Measurements from ENCODE around the gene USH2A. TPM values are rescaled to one million over a fixed set of nuclear protein-coding genes. Genes with fewer than 3 reads are reported as not detected.

The USH2A gene
- polyA plus RNA-seq, 1 of the 3 experiments (the other 2 are of a cell fraction), result under 0.01 TPM

GRCh38 chr1:216212826-216213225, 210.4 kb downstream of the USH2A start:
- H3K36me3 ChIP-seq (replicated peaks in 1 of 2; ENCODE audit: control insufficient read depth in 1 of 2, insufficient read depth in 2 of 2, low read length in 1 of 2), result no peaks in the 10 kb centered on the region
- no peaks in the 10 kb centered on the region for H4K20me1 ChIP-seq (ENCODE audit: insufficient read depth)
- no peaks in the 10 kb centered on the region for H3K27me3 ChIP-seq (ENCODE audit: insufficient read depth)
- H3K27ac ChIP-seq (ENCODE audit: low read depth in 2 of 2, low read length in 1 of 2), result no peak overlapping the region
- H3K4me3 ChIP-seq (ENCODE audit: low read depth in 2 of 2, low read length in 1 of 2), result no peak overlapping the region
- ChIA-PET CTCF (interaction anchor here (2.3 kb wide), 1 partner anchor 9 kb away, joined by 14 read pairs; no protein-coding TSS in a partner anchor), POLR2A (no interaction called here)
- no peaks in the 10 kb centered on the region for H3K9me2 ChIP-seq
- no peak overlapping the region for H3K9ac ChIP-seq
- H3K4me1 ChIP-seq (ENCODE audit: control insufficient read depth in 1 of 2, insufficient read depth in 2 of 2, low read depth in 1 of 2, low read length in 1 of 2), result peaks cover 0 to 6% of the 10 kb centered on the region in 2 experiments; a peak in 2 of 4 replicates
- H3K9me3 ChIP-seq, result no peaks in the 10 kb centered on the region
- WGBS (ENCODE audit: low lambda C conversion rate), result 95% methylated on average over 1 of the region's 1 CpG
- H3F3A ChIP-seq (replicated peaks; ENCODE audit: insufficient read depth), result no peaks in the 10 kb centered on the region
- H3K79me2 ChIP-seq (ENCODE audit: insufficient read depth), result no peaks in the 10 kb centered on the region
- no peak overlapping the region for H3K4me2 ChIP-seq
- H2AFZ ChIP-seq (ENCODE audit: low read depth), result no peak overlapping the region
- DNase-seq, result no peak
- TF ChIP-seq NFIC (IDR thresholded peaks at IDR 0.05; ENCODE audit: borderline replicate concordance) (no peak), ELF1 (IDR thresholded peaks at IDR 0.05) (no peak), TEAD4 (IDR thresholded peaks at IDR 0.05; ENCODE audit: borderline replicate concordance, insufficient read depth) (no peak), TCF12 (IDR thresholded peaks at IDR 0.05) (no peak), MEF2A (IDR thresholded peaks at IDR 0.05; ENCODE audit: borderline replicate concordance, low read depth) (no peak), PBX3 (IDR thresholded peaks at IDR 0.05) (no peak), GABPA (IDR thresholded peaks at IDR 0.05; ENCODE audit: low read depth) (no peak), EZH2phosphoT487 (IDR thresholded peaks at IDR 0.05; ENCODE audit: borderline replicate concordance, low read depth) (no peak), POLR2AphosphoS5 (IDR thresholded peaks at IDR 0.05; ENCODE audit: low read depth, low read length) (no peak), NRF1 (IDR thresholded peaks at IDR 0.05; ENCODE audit: low read depth, low read length) (no peak), FOXJ3 (CRISPR knock-in tag; IDR thresholded peaks at IDR 0.05) (no peak), CTCF (IDR thresholded peaks at IDR 0.05) (no peak), YY1 (IDR thresholded peaks at IDR 0.05; ENCODE audit: low read depth) (no peak), EP300 (IDR thresholded peaks at IDR 0.05; ENCODE audit: borderline replicate concordance in 1 of 2, low read depth in 1 of 2, low read length in 1 of 2) (no peak)

DNA sequence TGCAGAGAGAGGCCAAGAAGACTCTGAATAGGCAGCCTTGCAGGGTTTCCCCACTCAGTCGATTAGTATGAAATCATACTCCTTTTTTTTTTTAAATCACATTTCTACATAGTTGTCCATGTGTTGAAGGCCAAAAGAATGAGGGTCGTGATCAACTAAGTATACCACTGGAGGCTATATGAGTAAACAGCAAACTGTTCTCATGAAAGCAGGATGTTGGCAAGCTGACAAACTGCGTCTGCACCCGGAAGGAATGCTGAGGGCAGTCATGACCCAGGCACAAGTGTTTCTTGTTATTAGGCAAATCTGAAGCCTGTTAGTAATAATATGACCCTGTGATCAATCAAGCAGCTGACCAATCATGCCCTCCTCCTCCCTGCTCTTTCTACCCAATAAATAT, 213.2 kb downstream of the USH2A start:
- Histone ChIP-seq H3K79me2 (ENCODE audit: insufficient read depth) (no peaks in the 10 kb centered on the region), H3K9me3 (no peaks in the 10 kb centered on the region), H3K9me2 (no peaks in the 10 kb centered on the region), H4K20me1 (ENCODE audit: insufficient read depth) (no peaks in the 10 kb centered on the region), H3K27ac (ENCODE audit: low read depth in 2 of 2, low read length in 1 of 2) (no peak overlapping the region), H3K27me3 (ENCODE audit: insufficient read depth) (no peaks in the 10 kb centered on the region), H2AFZ (ENCODE audit: low read depth) (no peak overlapping the region), H3K4me2 (no peak overlapping the region), H3K4me1 (ENCODE audit: control insufficient read depth in 1 of 2, insufficient read depth in 2 of 2, low read depth in 1 of 2, low read length in 1 of 2) (peaks cover 0 to 6% of the 10 kb centered on the region in 2 experiments; a peak in 2 of 4 replicates), H3K4me3 (ENCODE audit: low read depth in 2 of 2, low read length in 1 of 2) (no peak overlapping the region), H3K9ac (no peak overlapping the region), H3K36me3 (replicated peaks in 1 of 2; ENCODE audit: control insufficient read depth in 1 of 2, insufficient read depth in 2 of 2, low read length in 1 of 2) (no peaks in the 10 kb centered on the region), H3F3A (replicated peaks; ENCODE audit: insufficient read depth) (no peaks in the 10 kb centered on the region)
- ChIA-PET POLR2A (no interaction called here), CTCF (interaction anchor here (2.7 kb wide), 1 partner anchor 11 kb away, joined by 16 read pairs; no protein-coding TSS in a partner anchor)
- no peak for DNase-seq
- 28% methylated on average over 4 of the region's 4 CpGs for WGBS (ENCODE audit: low lambda C conversion rate)
- TF ChIP-seq EZH2phosphoT487 (IDR thresholded peaks at IDR 0.05; ENCODE audit: borderline replicate concordance, low read depth) (no peak), TAF1 (IDR thresholded peaks at IDR 0.05; ENCODE audit: borderline replicate concordance, low read depth, low read length) (no peak), TEAD4 (IDR thresholded peaks at IDR 0.05; ENCODE audit: borderline replicate concordance, insufficient read depth) (no peak), FOXJ3 (CRISPR knock-in tag; IDR thresholded peaks at IDR 0.05) (no peak), PBX3 (IDR thresholded peaks at IDR 0.05) (no peak), ELF1 (IDR thresholded peaks at IDR 0.05) (no peak), USF2 (IDR thresholded peaks at IDR 0.05; ENCODE audit: borderline replicate concordance, low read depth, low read length) (no peak), GATA2 (CRISPR knock-in tag; IDR thresholded peaks at IDR 0.05) (no peak), RFX5 (IDR thresholded peaks at IDR 0.05; ENCODE audit: low read length) (no peak), EP300 (IDR thresholded peaks at IDR 0.05; ENCODE audit: borderline replicate concordance in 1 of 2, low read depth in 1 of 2, low read length in 1 of 2) (no peak), CHD2 (IDR thresholded peaks at IDR 0.05; ENCODE audit: low read length, partially characterized antibody) (no peak), FOSL2 (IDR thresholded peaks at IDR 0.05; ENCODE audit: borderline replicate concordance, low read depth) (no peak), GABPA (IDR thresholded peaks at IDR 0.05; ENCODE audit: low read depth) (no peak), CTCF (IDR thresholded peaks at IDR 0.05) (no peak), NFIC (IDR thresholded peaks at IDR 0.05; ENCODE audit: borderline replicate concordance) (no peak)
